ENCODE measurements around the gene LAMA2.

DNA sequence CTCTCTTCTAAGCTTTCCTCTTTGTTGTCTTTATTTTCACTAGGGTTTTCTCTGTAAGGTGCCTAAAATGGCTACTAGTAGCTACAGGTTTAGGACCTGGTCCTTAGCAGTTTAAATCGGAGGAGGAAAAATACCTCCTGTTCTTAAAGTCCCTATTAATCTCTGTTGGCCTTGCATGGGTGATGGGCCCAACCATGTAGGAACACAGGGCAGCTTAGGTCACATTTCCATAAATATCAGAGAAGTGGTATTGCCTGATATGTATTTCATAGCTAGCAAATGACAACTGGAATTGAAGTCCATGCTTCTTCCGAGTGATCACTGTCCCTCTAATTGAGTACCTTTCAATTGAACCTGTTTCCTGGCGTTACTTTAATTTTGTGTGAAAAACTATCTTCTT is 70.0 kb downstream of the LAMA2 start:
- TF ChIP-seq MAX (IDR thresholded peaks at IDR 0.05) (no peak), EP300 (IDR thresholded peaks at IDR 0.05; ENCODE audit: borderline replicate concordance) (no peak), REST (IDR thresholded peaks at IDR 0.05; ENCODE audit: low read depth) (no peak), RAD21 (IDR thresholded peaks at IDR 0.05; ENCODE audit: low read depth) (no peak), TEAD4 (IDR thresholded peaks at IDR 0.05) (no peak), EGR1 (IDR thresholded peaks at IDR 0.05) (no peak), TAF1 (IDR thresholded peaks at IDR 0.05; ENCODE audit: low read depth) (no peak), CREB1 (IDR thresholded peaks at IDR 0.05; ENCODE audit: low read depth) (no peak), TCF12 (IDR thresholded peaks at IDR 0.05; ENCODE audit: low read depth) (no peak), NFIC (IDR thresholded peaks at IDR 0.05) (no peak)
